HepG2 (cell line): Measurements from ENCODE around the gene TUNAR. TPM values are rescaled to one million over a fixed set of nuclear protein-coding genes. Genes with fewer than 3 reads are reported as not detected.
A peak's percentile ranks its signal among the peaks of the same experiment; 100 is the strongest.

Experiments
- ATAC-seq: fragments of 200-7000 bp; cut with Tn5 transposase; 3 replicates; pipeline ENCODE4 v1.9.1; 2020; ENCODE audit warnings: mild to moderate bottlenecking, moderate library complexity
- BruUV-seq: library from RNA; stranded (reverse); fragments of 400-500 nt; replicated peaks from 2 replicates; lab custom pipeline; 2021; lab: Mats Ljungman, UMichigan
- CTCF ChIA-PET: fragments of 300-600 bp; formaldehyde crosslinking; extraction: SDS; loops from one replicate; lab custom pipeline; 2021; ENCODE audit warnings: low total read pairs, inconsistent platforms, low intra/inter-chr PET ratio; lab: Yijun Ruan, JAX
- POLR2A ChIA-PET: fragments of 350-600 bp; sonication (Branson Sonifier 250); formaldehyde crosslinking; loops from one replicate; lab custom pipeline; 2020; ENCODE audit warnings: antibody characterized with exemption, inconsistent platforms; lab: Yijun Ruan, JAX
- DNase-seq: peaks from one replicate; pipeline ENCODE4 v3.0.0-alpha.2; 2015; ENCODE audit warnings: low spot score
- FAIRE-seq: peaks from 3 replicates; lab custom pipeline; 2011; peaks lifted over from hg19 to GRCh38; lab: Jason Lieb, UNC
- H2AFZ ChIP-seq: one replicate; pipeline ENCODE4 v1.6.1; 2011; ENCODE audit warnings: low read length, inconsistent platforms
- H3K27ac ChIP-seq: fragments of 300-600 bp; 3 replicates; pipeline ENCODE4 v1.8.0; 2011; ENCODE audit warnings: mixed run types, mild to moderate bottlenecking, mixed read lengths, low read length, inconsistent platforms; ENCODE audit not compliant: insufficient read depth; ENCODE audit errors: extremely low read length
- H3K27me3 ChIP-seq, 2 experiments: fragments of 200-600 bp in 1 of 2; 2 replicates in 1 of 2; 3 replicates in 1 of 2; pipeline versions ENCODE4 v1.6.0 to v1.8.0; 2011; ENCODE audit warnings: low read length in 2 of 2, mild to moderate bottlenecking in 2 of 2, moderate library complexity in 2 of 2, inconsistent platforms in 1 of 2; ENCODE audit not compliant: insufficient read depth in 2 of 2, control insufficient read depth in 1 of 2
- H3K36me3 ChIP-seq, 2 experiments: fragments of 200-600 bp in 1 of 2; replicated peaks in 1 of 2; 2 replicates in 1 of 2; 3 replicates in 1 of 2; pipeline versions ENCODE4 v1.5.1 to v1.8.0; 2011; ENCODE audit warnings: low read length in 2 of 2, inconsistent platforms in 1 of 2; ENCODE audit not compliant: insufficient read depth in 2 of 2, control insufficient read depth in 1 of 2
- H3K4me1 ChIP-seq: 2 replicates; pipeline ENCODE4 v1.5.1; 2012; ENCODE audit warnings: low read length, inconsistent platforms; ENCODE audit not compliant: insufficient read depth
- H3K4me2 ChIP-seq: 2 replicates; pipeline ENCODE4 v1.6.0; 2011; ENCODE audit warnings: low read depth, low read length, inconsistent platforms
- H3K4me3 ChIP-seq, 3 experiments: fragments of 200-600 bp in 1 of 3; sonication (generic), shearing (Covaris generic) in 1 of 3; replicated peaks in 1 of 3; 2 replicates each; pipeline ENCODE4 v1.5.1; 2011 to 2016; ENCODE audit warnings: low read length in 3 of 3, inconsistent platforms in 2 of 3, low read depth in 2 of 3, mild to moderate bottlenecking in 2 of 3, control low read depth in 1 of 3, mixed read lengths in 1 of 3; ENCODE audit not compliant: insufficient read depth in 1 of 3
- H3K79me2 ChIP-seq: one replicate; pipeline ENCODE4 v1.6.1; 2011; ENCODE audit warnings: low read length, inconsistent platforms; ENCODE audit not compliant: insufficient read depth
- H3K9ac ChIP-seq: 2 replicates; pipeline ENCODE4 v1.6.0; 2011; ENCODE audit warnings: mild to moderate bottlenecking, low read depth, low read length, inconsistent platforms; ENCODE audit not compliant: insufficient read depth
- H3K9me3 ChIP-seq: 2 replicates; pipeline ENCODE4 v1.5.1; 2012; ENCODE audit warnings: mild to moderate bottlenecking, low read length
- H4K20me1 ChIP-seq: 2 replicates; pipeline ENCODE4 v1.6.0; 2011; ENCODE audit warnings: inconsistent platforms, mild to moderate bottlenecking, low read length, moderate library complexity; ENCODE audit not compliant: insufficient read depth
- MAFK ChIP-seq, 2 experiments: IDR thresholded peaks in 1 of 2; conservative IDR thresholded peaks in 1 of 2; 2 replicates each; pipeline ENCODE4 v1.6.1; 2011; ENCODE audit warnings: improper control_type of control experiment in 2 of 2, low read length in 2 of 2
- MED8 ChIP-seq: sonication (generic); formaldehyde crosslinking; IDR thresholded peaks from 2 replicates; pipeline ENCODE4 v1.8.1; 2023; ENCODE audit warnings: mild to moderate bottlenecking, missing genetic modification reagents; ENCODE audit not compliant: insufficient replicate concordance
- PRPF4 ChIP-seq: fragments of 200-400 bp; formaldehyde crosslinking; IDR thresholded peaks from 2 replicates; pipeline ENCODE4 v1.6.1; 2016; ENCODE audit warnings: low read length, low read depth; ENCODE audit not compliant: poor library complexity, severe bottlenecking
- RBAK ChIP-seq: sonication (generic); formaldehyde crosslinking; IDR thresholded peaks from 2 replicates; pipeline ENCODE4 v1.5.1; 2020; ENCODE audit warnings: mild to moderate bottlenecking, missing genetic modification reagents
- RFXANK ChIP-seq: IDR thresholded peaks from 2 replicates; pipeline ENCODE4 v1.6.1; 2016
- SMAD1 ChIP-seq: sonication (generic); formaldehyde crosslinking; IDR thresholded peaks from 2 replicates; pipeline ENCODE4 v1.4.0; 2020; ENCODE audit warnings: missing genetic modification reagents, low read depth, mild to moderate bottlenecking, borderline replicate concordance
- SMAD3 ChIP-seq: sonication (generic); formaldehyde crosslinking; IDR thresholded peaks from 2 replicates; pipeline ENCODE4 v1.4.0; 2020; ENCODE audit warnings: missing genetic modification reagents
- SRY ChIP-seq: sonication (generic); formaldehyde crosslinking; IDR thresholded peaks from 2 replicates; pipeline ENCODE4 v1.8.0; 2022; ENCODE audit warnings: mild to moderate bottlenecking, missing genetic modification reagents
- TBP ChIP-seq: sonication (generic); formaldehyde crosslinking; IDR thresholded peaks from 2 replicates; pipeline ENCODE4 v1.5.0; 2020; ENCODE audit warnings: missing genetic modification reagents
- ZBTB38 ChIP-seq: sonication (generic); formaldehyde crosslinking; IDR thresholded peaks from 2 replicates; pipeline ENCODE4 v1.5.1; 2020; ENCODE audit warnings: mild to moderate bottlenecking, missing genetic modification reagents
- ZKSCAN5 ChIP-seq: sonication (generic); formaldehyde crosslinking; IDR thresholded peaks from 2 replicates; pipeline ENCODE4 v1.5.1; 2020; ENCODE audit warnings: mild to moderate bottlenecking, missing genetic modification reagents
- ZNF143 ChIP-seq: sonication (generic); formaldehyde crosslinking; IDR thresholded peaks from 2 replicates; pipeline ENCODE4 v1.4.0; 2020; ENCODE audit warnings: missing genetic modification reagents
- ZNF20 ChIP-seq: sonication (generic); formaldehyde crosslinking; IDR thresholded peaks from 2 replicates; pipeline ENCODE4 v1.4.0; 2020; ENCODE audit warnings: mild to moderate bottlenecking, moderate library complexity, missing genetic modification reagents
- ZNF274 ChIP-seq: sonication (generic); formaldehyde crosslinking; IDR thresholded peaks from 2 replicates; pipeline ENCODE4 v1.5.1; 2020; ENCODE audit warnings: mild to moderate bottlenecking, missing genetic modification reagents
- ZNF382 ChIP-seq: sonication (generic); formaldehyde crosslinking; IDR thresholded peaks from 2 replicates; pipeline ENCODE4 v1.5.0; 2020; ENCODE audit warnings: missing genetic modification reagents, mild to moderate bottlenecking, borderline replicate concordance
- ZNF674 ChIP-seq: sonication (generic); formaldehyde crosslinking; IDR thresholded peaks from 2 replicates; pipeline ENCODE4 v1.5.0; 2020; ENCODE audit warnings: low read depth, mild to moderate bottlenecking, missing genetic modification reagents
- ZNF768 ChIP-seq: sonication (generic); formaldehyde crosslinking; IDR thresholded peaks from 2 replicates; pipeline ENCODE4 v1.4.0; 2020; ENCODE audit warnings: missing genetic modification reagents
- WGBS: methylation state at CpG from one replicate; pipeline ENCODE4 v1.1.6; 2017; ENCODE audit warnings: low lambda C conversion rate; 5-methylcytosine and 5-hydroxymethylcytosine counted together
- in situ Hi-C: cut with HindIII; loops from 2 replicates; pipeline ENCODE4 v1.10.0; 2017; ENCODE audit warnings: low pct_unique_long_range_greater_than_20kb; ENCODE audit not compliant: extremely low pct_ligation_motif_present
- intact Hi-C: fragments of 100-400 bp; cut with micrococcal nuclease; formaldehyde crosslinking; loops from one replicate; pipeline ENCODE4 v1.10.0; 2022; ENCODE audit not compliant: unreplicated experiment
- polyA plus RNA-seq, 8 experiments: library from polyadenylated mRNA; depleted of rRNA in 3 of 8; stranded (reverse) in 7 of 8; unstranded in 1 of 8; fragments of >200 nt; fragmentation: Illumina TruSeq in 4 of 8; extraction: Trizol in 4 of 8; gene quantifications; 2 replicates each; pipeline versions ENCODE4 v1.2.1 to v1.2.3, GENCODE V29; 2011 to 2016; ENCODE audit warnings: low read depth in 4 of 8, missing spikeins in 1 of 8, mixed read lengths in 1 of 8; ENCODE audit not compliant: insufficient read depth in 1 of 8
- total RNA-seq, 5 experiments: library from RNA; depleted of rRNA; stranded (reverse); fragments of >200 nt; fragmentation: Illumina TruSeq; extraction: Trizol; gene quantifications; 2 replicates each; pipeline ENCODE4 v1.2.3, GENCODE V29; 2016; ENCODE audit warnings: low read depth in 1 of 5
- TF ChIP-seq, protein P1 (sequence below): fragments of 450-650 bp; IDR thresholded peaks from 2 replicates; pipeline ENCODE4 v1.6.1; 2017

The TUNAR gene
- total and polyA plus RNA-seq, 2 of the 13 experiments (the other 11 are each of a cell fraction or from before 2014, with no cell fraction given), result not detected

DNA sequence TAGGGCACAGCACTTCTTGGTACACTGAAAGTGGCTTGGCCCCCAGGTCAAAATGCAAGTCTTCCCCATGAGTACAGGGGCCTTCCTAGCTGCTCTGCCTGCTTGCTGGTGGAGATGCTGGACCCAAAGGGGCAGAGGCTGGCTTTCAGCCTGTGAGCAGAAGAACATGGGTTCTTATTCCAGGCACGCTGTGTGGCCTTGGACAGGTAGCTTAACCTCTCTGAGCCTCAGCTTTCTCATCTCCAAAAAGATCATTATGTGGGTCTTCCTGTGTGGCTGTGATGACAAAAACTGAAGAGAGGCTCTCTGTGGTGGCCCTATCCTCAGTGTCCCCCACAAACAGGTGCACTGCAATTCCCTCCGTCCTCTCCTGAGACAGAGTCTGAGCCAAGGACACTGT, 45.6 kb upstream of the TUNAR start:
- 80% methylated on average over 1 of the region's 2 CpGs for WGBS
- intact Hi-C loops, result no loop called here
- no peaks in the 10 kb centered on the region for H3K4me1 ChIP-seq
- ChIA-PET POLR2A (no interaction called here), CTCF (no interaction called here)
- no peaks in the 10 kb centered on the region for H3K36me3 ChIP-seq
- TF ChIP-seq RFXANK (CRISPR knock-in tag), result no peak
- peak; percentile 85 for TF ChIP-seq ZNF768 (CRISPR knock-in tag)
- no peak for TF ChIP-seq ZNF274 (CRISPR knock-in tag)
- no peak for TF ChIP-seq RBAK (CRISPR knock-in tag)
- no peak for TF ChIP-seq SMAD1
- H3K9me3 ChIP-seq, result no peaks in the 10 kb centered on the region
- no peak overlapping the region for H3K4me2 ChIP-seq
- no peak overlapping the region for H3K9ac ChIP-seq
- H4K20me1 ChIP-seq, result no peaks in the 10 kb centered on the region
- peaks cover 0 to 2% of the 10 kb centered on the region in 2 experiments; a peak in 1 of 5 replicates for H3K27me3 ChIP-seq
- FAIRE-seq (no peak), DNase-seq (no peak), ATAC-seq (no peak)
- no peaks in the 10 kb centered on the region for H3K79me2 ChIP-seq
- no peak overlapping the region for H3K4me3 ChIP-seq
- no peak overlapping the region for H2AFZ ChIP-seq
- no peak overlapping the region for H3K27ac ChIP-seq
- BruUV-seq, result no TSS peak
- in situ Hi-C loops, result no loop called here

DNA sequence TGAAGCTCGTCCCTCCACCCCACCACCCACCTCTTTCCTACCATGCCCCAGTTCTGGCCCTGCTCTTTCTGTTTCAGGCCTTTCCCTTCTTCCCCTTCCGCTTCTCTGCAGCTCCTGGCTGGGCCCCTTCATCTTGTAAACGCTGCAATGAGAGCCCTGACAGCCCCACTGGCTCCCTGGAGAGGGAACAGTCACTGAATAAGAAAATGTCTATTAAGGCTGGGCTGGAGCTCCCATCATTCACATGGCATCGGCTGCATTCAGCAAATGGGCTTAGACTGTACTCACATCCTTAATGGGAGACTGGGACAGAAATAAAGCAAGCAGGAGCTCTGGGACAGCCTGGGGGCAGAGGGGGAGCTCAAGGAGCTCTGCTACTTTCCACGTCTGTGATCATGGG, 45.2 kb upstream of the TUNAR start:
- H3K4me1 ChIP-seq, result no peaks in the 10 kb centered on the region
- no peak overlapping the region for H3K9ac ChIP-seq
- intact Hi-C loops (no loop called here), in situ Hi-C loops (no loop called here)
- DNase-seq (no peak), ATAC-seq (no peak), FAIRE-seq (no peak)
- BruUV-seq, result no TSS peak
- no peak overlapping the region for H3K4me3 ChIP-seq
- POLR2A ChIA-PET, result no interaction called here
- no peaks in the 10 kb centered on the region for H4K20me1 ChIP-seq
- peaks cover 0 to 2% of the 10 kb centered on the region in 2 experiments; a peak in 1 of 5 replicates for H3K27me3 ChIP-seq
- H2AFZ ChIP-seq, result no peak overlapping the region
- 10% methylated on average over 5 of the region's 5 CpGs for WGBS
- no peaks in the 10 kb centered on the region for H3K36me3 ChIP-seq
- CTCF ChIA-PET, result no interaction called here
- no peak overlapping the region for H3K27ac ChIP-seq
- H3K79me2 ChIP-seq, result no peaks in the 10 kb centered on the region
- no peaks in the 10 kb centered on the region for H3K9me3 ChIP-seq
- H3K4me2 ChIP-seq, result no peak overlapping the region
- TF ChIP-seq SRY, result no peak
- no peak for TF ChIP-seq ZNF143 (CRISPR knock-in tag)
- TF ChIP-seq, protein P1, sequence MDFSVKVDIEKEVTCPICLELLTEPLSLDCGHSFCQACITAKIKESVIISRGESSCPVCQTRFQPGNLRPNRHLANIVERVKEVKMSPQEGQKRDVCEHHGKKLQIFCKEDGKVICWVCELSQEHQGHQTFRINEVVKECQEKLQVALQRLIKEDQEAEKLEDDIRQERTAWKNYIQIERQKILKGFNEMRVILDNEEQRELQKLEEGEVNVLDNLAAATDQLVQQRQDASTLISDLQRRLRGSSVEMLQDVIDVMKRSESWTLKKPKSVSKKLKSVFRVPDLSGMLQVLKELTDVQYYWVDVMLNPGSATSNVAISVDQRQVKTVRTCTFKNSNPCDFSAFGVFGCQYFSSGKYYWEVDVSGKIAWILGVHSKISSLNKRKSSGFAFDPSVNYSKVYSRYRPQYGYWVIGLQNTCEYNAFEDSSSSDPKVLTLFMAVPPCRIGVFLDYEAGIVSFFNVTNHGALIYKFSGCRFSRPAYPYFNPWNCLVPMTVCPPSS, result no peak
- TF ChIP-seq TBP (CRISPR knock-in tag), result no peak
- no peak for TF ChIP-seq PRPF4
- TF ChIP-seq SMAD3 (CRISPR knock-in tag), result no peak
- no peak for TF ChIP-seq ZNF382 (CRISPR knock-in tag)
- no peak for TF ChIP-seq MED8
- TF ChIP-seq ZNF20 (CRISPR knock-in tag), result no peak
- TF ChIP-seq ZKSCAN5, result no peak
- TF ChIP-seq ZBTB38 (CRISPR knock-in tag), result no peak
- TF ChIP-seq ZNF674, result no peak
- no peak for TF ChIP-seq MAFK (conservative IDR thresholded peaks at IDR 0.05 in 1 of 2, IDR thresholded peaks at IDR 0.05 in 1 of 2; ENCODE audit: low read length in 2 of 2)
